ENCODE results near the gene RANBP3. TPM values are rescaled to one million over a fixed set of nuclear protein-coding genes. Genes with fewer than 3 reads are reported as not detected.

RANBP3 gene
- total RNA-seq, 4 donors from 2014 or later: 58.9 to 175 (median 65.0) TPM

GRCh38 chr19:5921516-5922160 is 56.3 kb downstream of the RANBP3 start:
- peaks cover 12 to 15% (median 15%) of the 10 kb centered on the region in 4 donors for H3K4me1 ChIP-seq
- no peaks in the 10 kb centered on the region for H3K27me3 ChIP-seq
- no peak for DNase-seq
- WGBS, 2 donors (ENCODE audit: low coverage in 1 of 2): 82 to 86% methylated on average over 5 to 21 of the region's 21 CpGs
- in situ Hi-C loops (cut with MboI; ENCODE audit: low pct_ligation_motif_present in 1 of 4, low pct_unique_long_range_greater_than_20kb in 1 of 4, low sequenced_read_pairs in 3 of 4): no loop called here
- intact Hi-C loops (cut with DNase I; ENCODE audit: low total_unique reads): no loop called here
- peaks cover 0 to 60% (median 20%) of the 10 kb centered on the region in 4 donors for H3K36me3 ChIP-seq
- H3K4me3 ChIP-seq: no peak overlapping the region
- TF ChIP-seq POLR2AphosphoS5 (IDR thresholded peaks at IDR 0.05) (no peak), POLR2A (IDR thresholded peaks at IDR 0.05) (no peak), EP300 (IDR thresholded peaks at IDR 0.05; ENCODE audit: low read depth) (no peak)
- TF ChIP-seq, protein P1, sequence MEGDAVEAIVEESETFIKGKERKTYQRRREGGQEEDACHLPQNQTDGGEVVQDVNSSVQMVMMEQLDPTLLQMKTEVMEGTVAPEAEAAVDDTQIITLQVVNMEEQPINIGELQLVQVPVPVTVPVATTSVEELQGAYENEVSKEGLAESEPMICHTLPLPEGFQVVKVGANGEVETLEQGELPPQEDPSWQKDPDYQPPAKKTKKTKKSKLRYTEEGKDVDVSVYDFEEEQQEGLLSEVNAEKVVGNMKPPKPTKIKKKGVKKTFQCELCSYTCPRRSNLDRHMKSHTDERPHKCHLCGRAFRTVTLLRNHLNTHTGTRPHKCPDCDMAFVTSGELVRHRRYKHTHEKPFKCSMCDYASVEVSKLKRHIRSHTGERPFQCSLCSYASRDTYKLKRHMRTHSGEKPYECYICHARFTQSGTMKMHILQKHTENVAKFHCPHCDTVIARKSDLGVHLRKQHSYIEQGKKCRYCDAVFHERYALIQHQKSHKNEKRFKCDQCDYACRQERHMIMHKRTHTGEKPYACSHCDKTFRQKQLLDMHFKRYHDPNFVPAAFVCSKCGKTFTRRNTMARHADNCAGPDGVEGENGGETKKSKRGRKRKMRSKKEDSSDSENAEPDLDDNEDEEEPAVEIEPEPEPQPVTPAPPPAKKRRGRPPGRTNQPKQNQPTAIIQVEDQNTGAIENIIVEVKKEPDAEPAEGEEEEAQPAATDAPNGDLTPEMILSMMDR (IDR thresholded peaks at IDR 0.05): no peak
- no peaks in the 10 kb centered on the region for H3K9me3 ChIP-seq
- H3K27ac ChIP-seq: no peak overlapping the region

GRCh38 chr19:5918463-5919079 is 59.4 kb downstream of the RANBP3 start:
- Histone ChIP-seq H3K4me1 (peaks cover 5 to 27% (median 26%) of the 10 kb centered on the region in 4 donors), H3K36me3 (peaks cover 0 to 50% (median 20%) of the 10 kb centered on the region in 4 donors), H3K9me3 (no peaks in the 10 kb centered on the region), H3K27me3 (no peaks in the 10 kb centered on the region), H3K27ac (no peak overlapping the region), H3K4me3 (no peak overlapping the region)
- no peak for TF ChIP-seq EP300 (IDR thresholded peaks at IDR 0.05; ENCODE audit: low read depth)
- no peak for TF ChIP-seq POLR2AphosphoS5 (IDR thresholded peaks at IDR 0.05)
- TF ChIP-seq, protein P1 (IDR thresholded peaks at IDR 0.05): no peak
- TF ChIP-seq POLR2A (IDR thresholded peaks at IDR 0.05): no peak
- DNase-seq: no peak
- intact Hi-C loops (cut with DNase I; ENCODE audit: low total_unique reads) (no loop called here), in situ Hi-C loops (cut with MboI; ENCODE audit: low pct_ligation_motif_present in 1 of 4, low pct_unique_long_range_greater_than_20kb in 1 of 4, low sequenced_read_pairs in 3 of 4) (no loop called here)
- 95% methylated on average over 17 of the region's 20 CpGs; no CpG with 5 or more reads in 1 of the 2 donors for WGBS, 2 donors (ENCODE audit: low coverage in 1 of 2)

GRCh38 chr19:5917431-5918107 is 60.4 kb downstream of the RANBP3 start:
- TF ChIP-seq EP300 (IDR thresholded peaks at IDR 0.05; ENCODE audit: low read depth): no peak
- TF ChIP-seq, protein P1 (IDR thresholded peaks at IDR 0.05): no peak
- no peak for TF ChIP-seq POLR2AphosphoS5 (IDR thresholded peaks at IDR 0.05)
- no peak for TF ChIP-seq POLR2A (IDR thresholded peaks at IDR 0.05)
- in situ Hi-C loops (cut with MboI; ENCODE audit: low pct_ligation_motif_present in 1 of 4, low pct_unique_long_range_greater_than_20kb in 1 of 4, low sequenced_read_pairs in 3 of 4) (no loop called here), intact Hi-C loops (cut with DNase I; ENCODE audit: low total_unique reads) (no loop called here)
- Histone ChIP-seq H3K36me3 (peaks cover 0 to 40% (median 18%) of the 10 kb centered on the region in 4 donors), H3K4me3 (no peak overlapping the region), H3K27ac (no peak overlapping the region), H3K4me1 (peaks cover 5 to 28% (median 27%) of the 10 kb centered on the region in 4 donors), H3K9me3 (no peaks in the 10 kb centered on the region), H3K27me3 (no peaks in the 10 kb centered on the region)
- no peak for DNase-seq
- WGBS, 2 donors (ENCODE audit: low coverage in 1 of 2): 93% methylated on average over 16 to 32 of the region's 36 CpGs

DNA sequence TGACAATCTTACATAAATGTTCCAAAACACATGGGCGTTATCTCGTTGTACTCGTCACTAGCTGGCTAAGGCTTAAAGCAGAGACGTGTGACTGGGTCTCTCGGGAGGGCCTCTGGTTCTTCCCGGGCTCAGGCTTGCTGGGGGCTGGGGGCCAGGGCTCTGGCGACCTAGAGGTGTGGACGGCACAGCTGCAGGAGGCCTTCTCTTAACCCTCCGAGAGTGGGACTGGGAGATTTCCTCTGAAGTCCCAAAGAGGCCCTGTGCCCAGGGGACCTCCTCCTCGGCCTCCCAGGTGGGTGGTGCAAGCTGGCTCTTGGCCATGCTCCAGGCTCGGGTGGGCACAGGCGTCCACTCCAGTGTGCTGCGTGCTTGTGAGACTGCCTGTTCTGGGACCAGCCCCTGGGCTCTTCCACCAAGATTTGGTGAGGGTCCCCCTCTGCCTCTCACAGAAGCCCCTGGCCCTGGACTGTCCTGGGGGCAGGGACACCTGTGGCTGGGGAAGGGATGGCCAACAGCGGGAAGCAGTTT is 61.7 kb downstream of the RANBP3 start:
- Histone ChIP-seq H3K27me3 (no peaks in the 10 kb centered on the region), H3K4me1 (peaks cover 5 to 28% (median 27%) of the 10 kb centered on the region in 4 donors), H3K4me3 (no peak overlapping the region), H3K9me3 (no peaks in the 10 kb centered on the region), H3K36me3 (peaks cover 0 to 36% (median 17%) of the 10 kb centered on the region in 4 donors), H3K27ac (no peak overlapping the region)
- WGBS, 2 donors (ENCODE audit: low coverage in 1 of 2): 72 to 100% methylated on average over 1 to 10 of the region's 14 CpGs
- in situ Hi-C loops (cut with MboI; ENCODE audit: low pct_ligation_motif_present in 1 of 4, low pct_unique_long_range_greater_than_20kb in 1 of 4, low sequenced_read_pairs in 3 of 4): no loop called here
- intact Hi-C loops (cut with DNase I; ENCODE audit: low total_unique reads): no loop called here
- no peak for DNase-seq
- TF ChIP-seq, protein P1 (IDR thresholded peaks at IDR 0.05): no peak
- no peak for TF ChIP-seq POLR2A (IDR thresholded peaks at IDR 0.05)
- no peak for TF ChIP-seq EP300 (IDR thresholded peaks at IDR 0.05; ENCODE audit: low read depth)
- no peak for TF ChIP-seq POLR2AphosphoS5 (IDR thresholded peaks at IDR 0.05)
